ENCODE data around the gene TRIM77. TPM values are rescaled to one million over a fixed set of nuclear protein-coding genes. Genes with fewer than 3 reads are reported as not detected.
"Not testable (repeated sequence)": the region's sequence is repeated elsewhere in the genome, so short reads cannot be mapped to it uniquely, and the experiment has no call there.

The TRIM77 gene
- total and polyA plus RNA-seq, 9 donors: not detected

DNA sequence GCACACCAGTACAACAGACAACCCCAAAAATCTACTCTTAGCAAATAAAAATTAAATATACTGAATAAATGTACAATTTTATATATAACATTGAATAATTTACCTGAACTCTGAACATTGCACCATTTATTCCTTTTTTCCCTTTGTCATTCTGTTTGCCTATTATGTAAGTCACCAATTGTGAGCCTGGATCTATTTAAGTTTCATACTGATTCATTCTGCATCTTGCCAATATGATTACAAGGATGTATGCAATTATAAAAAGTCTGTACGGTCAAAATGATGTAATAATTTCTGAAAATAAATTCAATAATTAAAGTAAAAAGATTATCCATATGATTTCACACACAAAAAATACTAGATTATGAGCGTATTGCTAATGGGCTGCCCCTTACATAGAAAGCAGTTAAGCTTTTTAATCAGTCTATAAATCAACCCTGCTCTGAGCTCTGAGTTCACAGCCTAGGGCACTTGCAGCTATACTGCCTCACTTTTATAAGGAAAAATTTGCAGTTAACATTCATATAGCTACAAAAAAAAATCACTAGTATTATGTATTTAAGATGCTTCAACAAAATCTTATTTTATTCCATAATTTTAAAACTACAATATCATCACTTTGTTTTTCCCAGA lies 14.9 kb downstream of the TRIM77 start:
- H3K4me3 ChIP-seq; intact Hi-C loops (cut with DNase I); H3K36me3 ChIP-seq; H3K9me3 ChIP-seq; H3K27me3 ChIP-seq; DNase-seq; H3K4me1 ChIP-seq (ENCODE audit: insufficient read depth); H3K27ac ChIP-seq: not testable (repeated sequence)
- WGBS, 3 donors: 50 to 52% (median 51%) methylated on average over 2 of the region's 2 CpGs

DNA sequence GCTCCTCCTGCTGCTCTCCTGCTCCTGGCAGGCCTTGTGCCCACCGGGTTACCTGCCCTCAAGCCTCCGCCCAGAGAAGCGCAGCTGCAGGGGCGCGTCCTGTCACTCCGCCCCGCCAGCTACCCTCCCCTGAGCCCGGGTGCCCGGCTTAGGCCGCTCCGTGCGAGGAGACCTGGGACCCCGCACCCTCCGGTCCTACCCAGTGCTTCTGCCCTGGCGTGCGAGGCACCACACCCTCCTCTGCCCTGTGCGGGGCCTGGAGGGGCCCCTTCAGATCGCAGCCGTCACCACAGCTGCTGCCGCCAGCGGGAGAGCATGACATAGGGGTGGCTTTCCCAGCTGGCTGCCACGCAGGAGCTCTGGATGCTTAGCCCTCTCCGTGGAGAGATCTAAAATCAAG lies 20.1 kb downstream of the TRIM77 start:
- H3K4me1 ChIP-seq (ENCODE audit: insufficient read depth); H3K9me3 ChIP-seq; intact Hi-C loops (cut with DNase I); H3K27ac ChIP-seq; H3K36me3 ChIP-seq; H3K27me3 ChIP-seq; H3K4me3 ChIP-seq; DNase-seq: not testable (repeated sequence)
- WGBS, 3 donors: 88 to 94% (median 91%) methylated on average over 23 of the region's 23 CpGs

DNA sequence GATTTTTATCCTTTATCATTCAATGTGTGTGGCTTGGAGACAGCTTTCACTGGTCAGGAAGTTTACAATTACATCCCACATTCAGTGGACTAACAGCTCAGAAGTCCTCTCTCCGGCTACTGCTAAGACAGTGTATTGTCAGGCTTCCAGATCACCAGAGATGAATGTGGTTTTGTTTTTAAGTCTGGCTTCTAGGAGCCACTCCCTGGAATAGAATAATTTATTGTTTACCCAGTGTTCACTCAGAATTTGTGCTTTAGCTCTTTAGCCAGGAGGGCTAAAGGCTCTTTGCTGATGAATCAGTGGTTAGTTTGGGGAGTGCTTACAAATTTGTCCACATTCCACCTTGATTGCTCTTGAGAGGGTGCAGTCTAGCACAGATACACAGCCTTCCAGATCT lies 26.5 kb downstream of the TRIM77 start:
- Histone ChIP-seq H3K9me3 (no peaks in the 10 kb centered on the region), H3K27ac (no peak overlapping the region), H3K36me3 (no peaks in the 10 kb centered on the region), H3K27me3 (no peaks in the 10 kb centered on the region), H3K4me3 (no peak overlapping the region), H3K4me1 (ENCODE audit: insufficient read depth) (no peaks in the 10 kb centered on the region)
- TF ChIP-seq, protein P1, sequence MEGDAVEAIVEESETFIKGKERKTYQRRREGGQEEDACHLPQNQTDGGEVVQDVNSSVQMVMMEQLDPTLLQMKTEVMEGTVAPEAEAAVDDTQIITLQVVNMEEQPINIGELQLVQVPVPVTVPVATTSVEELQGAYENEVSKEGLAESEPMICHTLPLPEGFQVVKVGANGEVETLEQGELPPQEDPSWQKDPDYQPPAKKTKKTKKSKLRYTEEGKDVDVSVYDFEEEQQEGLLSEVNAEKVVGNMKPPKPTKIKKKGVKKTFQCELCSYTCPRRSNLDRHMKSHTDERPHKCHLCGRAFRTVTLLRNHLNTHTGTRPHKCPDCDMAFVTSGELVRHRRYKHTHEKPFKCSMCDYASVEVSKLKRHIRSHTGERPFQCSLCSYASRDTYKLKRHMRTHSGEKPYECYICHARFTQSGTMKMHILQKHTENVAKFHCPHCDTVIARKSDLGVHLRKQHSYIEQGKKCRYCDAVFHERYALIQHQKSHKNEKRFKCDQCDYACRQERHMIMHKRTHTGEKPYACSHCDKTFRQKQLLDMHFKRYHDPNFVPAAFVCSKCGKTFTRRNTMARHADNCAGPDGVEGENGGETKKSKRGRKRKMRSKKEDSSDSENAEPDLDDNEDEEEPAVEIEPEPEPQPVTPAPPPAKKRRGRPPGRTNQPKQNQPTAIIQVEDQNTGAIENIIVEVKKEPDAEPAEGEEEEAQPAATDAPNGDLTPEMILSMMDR (IDR thresholded peaks at IDR 0.05): no peak
- TF ChIP-seq POLR2A (IDR thresholded peaks at IDR 0.05) (no peak), EP300 (IDR thresholded peaks at IDR 0.05) (no peak)
- intact Hi-C loops (cut with DNase I): no loop called here
- 9 to 27% (median 13%) methylated on average over 1 of the region's 1 CpG for WGBS, 3 donors
- no peak for DNase-seq

DNA sequence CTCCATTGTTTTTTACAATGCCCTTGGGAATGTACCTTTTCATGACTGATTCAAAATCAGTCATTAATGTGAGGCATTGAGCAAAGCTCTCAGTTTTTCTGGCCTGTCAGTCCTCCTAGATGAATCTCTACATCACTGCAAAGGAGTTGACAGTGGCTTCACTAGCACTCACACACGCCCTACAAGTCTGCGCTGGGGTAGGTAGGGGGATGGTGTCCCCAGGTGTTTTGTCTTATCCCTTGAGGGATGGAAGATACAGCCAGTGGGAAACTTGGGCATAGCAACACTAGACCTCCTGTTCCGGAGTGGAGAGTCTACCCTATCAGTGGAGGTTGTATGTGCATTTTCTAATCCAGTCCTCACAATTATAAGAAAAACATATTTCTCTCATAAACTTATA lies 27.0 kb downstream of the TRIM77 start:
- no peak overlapping the region for H3K4me3 ChIP-seq
- H3K9me3 ChIP-seq: no peaks in the 10 kb centered on the region
- no peaks in the 10 kb centered on the region for H3K27me3 ChIP-seq
- TF ChIP-seq EP300 (IDR thresholded peaks at IDR 0.05) (no peak), POLR2A (IDR thresholded peaks at IDR 0.05) (no peak)
- TF ChIP-seq, protein P1 (IDR thresholded peaks at IDR 0.05): no peak
- no peaks in the 10 kb centered on the region for H3K36me3 ChIP-seq
- WGBS, 3 donors: 87 to 92% (median 89%) methylated on average over 3 of the region's 3 CpGs
- no peak overlapping the region for H3K27ac ChIP-seq
- DNase-seq: no peak
- intact Hi-C loops (cut with DNase I): no loop called here
- H3K4me1 ChIP-seq (ENCODE audit: insufficient read depth): no peaks in the 10 kb centered on the region

DNA sequence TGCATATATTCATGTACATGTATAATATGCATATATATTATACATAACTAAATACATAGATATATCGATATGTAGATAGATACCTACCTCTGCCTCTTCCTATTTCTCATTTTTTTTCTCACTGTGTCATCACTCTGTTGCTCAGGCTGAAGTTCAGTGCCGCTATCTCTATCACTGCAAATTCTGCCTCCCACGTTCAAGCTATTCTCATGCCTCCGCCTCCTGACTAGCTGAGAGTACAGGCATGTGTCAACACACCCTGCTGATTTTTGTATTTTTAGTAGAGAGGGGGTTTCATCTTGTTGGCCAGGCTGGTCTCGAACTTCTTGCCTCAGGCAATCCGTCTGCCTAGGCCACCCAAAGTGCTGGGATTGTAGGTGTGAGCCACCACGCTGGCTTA lies 31.3 kb downstream of the TRIM77 start:
- 85 to 90% (median 88%) methylated on average over 7 of the region's 7 CpGs for WGBS, 3 donors
- H3K27me3 ChIP-seq; DNase-seq; intact Hi-C loops (cut with DNase I); H3K4me3 ChIP-seq; H3K27ac ChIP-seq; H3K36me3 ChIP-seq; H3K4me1 ChIP-seq (ENCODE audit: insufficient read depth); H3K9me3 ChIP-seq: not testable (repeated sequence)

DNA sequence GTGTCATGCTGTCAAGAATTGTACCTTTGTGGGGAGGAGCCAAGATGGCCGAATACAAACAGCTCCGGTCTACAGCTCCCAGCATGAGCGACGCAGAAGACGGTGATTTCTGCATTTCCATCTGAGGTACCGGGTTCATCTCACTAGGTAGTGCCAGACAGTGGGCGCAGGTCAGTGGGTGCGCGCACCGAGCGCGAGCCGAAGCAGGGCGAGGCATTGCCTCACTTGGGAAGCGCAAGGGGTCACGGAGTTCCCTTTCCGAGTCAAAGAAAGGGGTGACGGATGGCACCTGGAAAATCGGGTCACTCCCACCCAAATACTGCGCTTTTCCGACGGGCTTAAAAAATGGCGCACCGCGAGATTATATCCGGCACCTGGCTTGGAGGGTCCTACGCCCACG lies 34.1 kb downstream of the TRIM77 start:
- intact Hi-C loops (cut with DNase I); H3K27ac ChIP-seq; H3K27me3 ChIP-seq; H3K9me3 ChIP-seq; H3K4me3 ChIP-seq; H3K36me3 ChIP-seq; DNase-seq; H3K4me1 ChIP-seq (ENCODE audit: insufficient read depth): not testable (repeated sequence)
- 92 to 93% (median 92%) methylated on average over 26 to 28 of the region's 28 CpGs for WGBS, 3 donors

DNA sequence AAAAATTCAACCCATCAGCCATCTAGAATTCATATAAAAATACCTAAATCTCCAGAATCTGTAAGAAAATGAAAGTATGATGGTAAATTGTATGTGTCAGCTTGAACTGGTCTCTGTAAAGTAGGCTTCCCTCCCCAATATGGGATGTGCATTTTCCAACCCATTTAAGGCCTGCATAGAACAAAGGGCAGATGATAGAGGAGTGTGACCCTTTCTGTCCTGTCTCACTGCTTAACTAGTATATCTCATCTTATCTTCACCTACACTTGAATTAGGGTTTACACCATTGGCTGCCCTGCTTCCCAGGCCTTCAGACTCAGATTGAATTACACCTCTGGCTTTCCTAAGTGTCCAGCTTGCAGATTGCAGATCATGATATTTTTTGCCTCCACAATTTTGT lies 40.7 kb downstream of the TRIM77 start:
- H3K4me1 ChIP-seq (ENCODE audit: insufficient read depth); H3K27ac ChIP-seq; DNase-seq; H3K27me3 ChIP-seq; intact Hi-C loops (cut with DNase I); H3K36me3 ChIP-seq; H3K4me3 ChIP-seq; H3K9me3 ChIP-seq: not testable (repeated sequence)

Small RNA genes within 50 kb of the gene (small RNA-seq; reads per million reads assigned to genes)
- not detected for gene AP003122.3

Other genes with a start within 250 kb of the TRIM77 start
- 1 to 10 TPM in 5 of 7 donors, under 1 TPM in 2; 0.78 to 5.0 (median 1.1) TPM for gene NOX4, start 218.9 kb upstream of the TRIM77 start, total RNA-seq
- 1 to 10 TPM; 2.3 to 3.9 TPM for gene NOX4, start 218.9 kb upstream of the TRIM77 start, polyA plus RNA-seq
- gene TRIM49, start 98.3 kb downstream of the TRIM77 start, total RNA-seq: not detected
- gene TRIM49, start 98.3 kb downstream of the TRIM77 start, polyA plus RNA-seq: not detected
- gene TRIM64B, start 168.2 kb downstream of the TRIM77 start, total RNA-seq: not detected
- not detected for gene TRIM64B, start 168.2 kb downstream of the TRIM77 start, polyA plus RNA-seq
- gene TRIM49D1, start 211.9 kb downstream of the TRIM77 start, total RNA-seq: not detected
- not detected for gene TRIM49D1, start 211.9 kb downstream of the TRIM77 start, polyA plus RNA-seq
- not detected for gene TRIM49D2, start 213.8 kb downstream of the TRIM77 start, total RNA-seq
- not detected for gene TRIM49D2, start 213.8 kb downstream of the TRIM77 start, polyA plus RNA-seq